Stimulated activated CD8-positive, alpha-beta memory T cell treated with anti-CD3 and anti-CD28 coated beads, Interleukin-2, amount 100 ng/mL, for 48 hours (primary cell): ENCODE results near the gene PMPCB.
"Not testable (repeated sequence)": the region's sequence is repeated elsewhere in the genome, so short reads cannot be mapped to it uniquely, and the experiment has no call there.

ENCODE experiments used
- DNase-seq, 2 donors: peaks; one replicate each; pipeline ENCODE4 v3.0.0-alpha.2; 2020; ENCODE audit warnings: low read depth in 2 of 2

PMPCB gene

DNA sequence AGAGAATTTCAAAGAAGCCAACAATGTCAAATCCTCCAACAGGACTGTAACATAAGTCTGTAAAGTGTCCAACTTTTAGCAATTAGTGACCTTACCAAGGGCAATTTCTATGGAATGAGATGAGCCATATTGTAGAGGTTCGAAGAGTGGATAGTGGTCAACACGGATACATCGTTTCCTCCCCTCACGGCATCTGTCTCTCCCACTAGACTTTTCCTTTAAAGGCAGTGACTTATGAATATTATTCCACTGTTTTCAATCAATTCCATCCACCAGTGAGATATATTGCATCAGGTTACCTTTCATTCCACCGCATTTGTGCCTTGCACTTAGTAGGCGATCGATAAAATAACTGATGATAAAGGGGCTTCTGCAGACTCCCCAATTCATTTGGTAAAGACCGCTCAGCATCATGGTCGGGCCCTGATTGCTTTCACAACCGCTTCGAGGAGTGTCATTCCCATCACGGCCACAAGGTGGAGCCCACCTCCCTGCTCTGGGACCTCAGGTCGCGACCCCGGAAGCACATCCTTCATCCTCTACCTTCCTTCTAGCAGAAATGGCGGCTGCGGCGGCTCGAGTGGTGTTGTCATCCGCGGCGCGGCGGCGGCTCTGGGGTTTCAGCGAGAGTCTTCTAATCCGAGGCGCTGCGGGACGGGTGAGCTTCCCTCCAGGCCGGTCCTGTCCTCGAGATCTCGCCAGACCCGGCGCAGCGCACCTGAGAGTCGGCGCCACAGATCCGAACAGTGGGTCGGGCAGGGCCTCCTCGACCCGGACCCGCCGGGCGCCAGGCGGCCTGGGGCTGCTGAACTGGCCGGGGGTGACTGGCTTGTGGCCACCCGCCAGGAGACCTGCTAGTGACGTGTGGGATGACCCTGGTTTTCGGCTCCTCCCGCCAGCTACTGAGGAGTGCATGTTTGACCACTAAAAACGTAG lies at the start of gene PMPCB:
Gene PMPCB (plus strand): TSS at position 535 of the 936 bp plus-strand sequence. CDS start 25 bp downstream, at position 560.
- peak; percentile 86 to 95 for DNase-seq

- not testable (repeated sequence) for DNase-seq
Measured at GRCh38 chr7:103253699-103254506, 43.3 kb upstream of the PMPCB start.

- DNase-seq = not testable (repeated sequence)
Measured at GRCh38 chr7:103264054-103264453, 33.2 kb upstream of the PMPCB start.

GRCh38 chr7:103266229-103266628 lies 31.0 kb upstream of the PMPCB start:
- DNase-seq = not testable (repeated sequence)

DNA sequence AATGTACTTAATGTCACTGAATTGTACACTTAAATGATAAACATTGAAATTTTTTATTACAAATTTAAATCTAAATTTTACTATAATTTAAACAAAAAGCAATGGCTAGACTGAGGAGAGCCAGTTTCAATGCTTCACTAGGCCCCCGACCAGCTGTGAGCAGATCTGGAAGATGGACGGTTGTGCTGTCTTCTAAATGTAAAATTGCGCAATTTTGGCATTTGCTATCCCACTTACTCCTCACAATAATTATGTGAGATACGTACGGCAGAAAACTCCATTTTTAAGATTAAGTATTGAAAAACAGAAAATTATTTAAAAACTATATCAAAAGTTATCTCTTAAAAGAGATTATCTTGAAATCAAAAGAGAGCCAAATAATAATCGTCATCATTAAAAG lies 23.9 kb upstream of the PMPCB start:
- not testable (repeated sequence) for DNase-seq

DNA sequence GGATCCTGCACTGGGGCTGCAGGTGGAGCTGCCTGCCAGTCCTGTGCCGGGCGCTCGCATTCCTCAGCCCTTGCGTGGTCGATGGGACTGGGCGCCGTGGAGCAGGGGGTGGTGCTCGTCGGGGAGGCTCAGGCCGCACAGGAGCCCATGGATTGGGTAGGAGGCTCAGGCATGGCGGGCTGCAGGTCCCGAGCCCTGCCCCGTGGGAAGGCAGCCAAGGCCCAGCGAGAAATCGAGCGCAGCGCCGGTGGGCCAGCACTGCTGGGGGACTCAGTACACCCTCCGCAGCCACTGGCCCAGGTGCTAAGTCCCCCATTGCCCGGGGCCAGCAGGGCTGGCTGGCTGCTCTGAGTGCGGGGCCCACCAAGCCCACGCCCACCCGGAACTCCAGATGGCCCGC lies 22.4 kb upstream of the PMPCB start:
- DNase-seq = not testable (repeated sequence)

DNA sequence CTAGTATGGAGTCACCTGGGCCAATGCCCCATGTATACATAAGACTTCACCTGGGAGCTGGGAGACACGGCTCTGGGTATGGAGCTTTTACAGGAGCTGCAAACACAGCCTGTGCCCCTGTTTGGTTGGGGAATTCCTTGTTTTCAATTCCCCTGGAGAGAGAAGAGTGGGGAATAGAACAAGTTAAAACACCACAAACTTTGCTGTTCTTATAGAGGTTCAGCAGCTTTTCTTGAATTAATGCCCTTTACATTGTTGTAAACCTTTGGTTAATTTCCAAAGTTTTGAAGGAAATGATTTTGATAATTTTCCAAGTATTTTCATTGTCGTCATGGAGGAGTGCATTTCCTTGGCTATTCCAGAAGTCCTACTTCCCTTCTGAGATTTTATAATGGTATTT lies 19.0 kb upstream of the PMPCB start:
- DNase-seq = not testable (repeated sequence)

- DNase-seq = not testable (repeated sequence)
Measured at GRCh38 chr7:103279636-103279962, 17.6 kb upstream of the PMPCB start.

GRCh38 chr7:103279963-103280802 lies 17.1 kb upstream of the PMPCB start:
- DNase-seq = peak; percentile 74 to 81

DNA sequence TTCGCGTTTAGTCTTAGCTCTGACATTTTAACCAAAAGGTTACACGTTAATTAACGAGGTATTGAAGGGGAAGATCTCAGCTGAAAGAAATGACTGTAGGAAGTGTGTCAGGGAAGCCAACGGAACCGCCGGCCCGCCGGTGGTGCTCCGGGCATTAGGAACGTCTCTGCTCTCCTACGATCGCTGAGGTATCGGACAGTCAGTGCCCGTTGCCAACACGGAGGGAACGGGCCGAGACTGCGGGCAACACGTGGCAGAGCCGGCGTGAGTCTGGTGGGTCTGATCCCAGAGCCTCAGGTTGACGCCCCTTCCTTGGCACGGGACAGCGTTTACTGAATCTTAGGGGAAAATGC lies 16.5 kb upstream of the PMPCB start:
- not testable (repeated sequence) for DNase-seq

DNA sequence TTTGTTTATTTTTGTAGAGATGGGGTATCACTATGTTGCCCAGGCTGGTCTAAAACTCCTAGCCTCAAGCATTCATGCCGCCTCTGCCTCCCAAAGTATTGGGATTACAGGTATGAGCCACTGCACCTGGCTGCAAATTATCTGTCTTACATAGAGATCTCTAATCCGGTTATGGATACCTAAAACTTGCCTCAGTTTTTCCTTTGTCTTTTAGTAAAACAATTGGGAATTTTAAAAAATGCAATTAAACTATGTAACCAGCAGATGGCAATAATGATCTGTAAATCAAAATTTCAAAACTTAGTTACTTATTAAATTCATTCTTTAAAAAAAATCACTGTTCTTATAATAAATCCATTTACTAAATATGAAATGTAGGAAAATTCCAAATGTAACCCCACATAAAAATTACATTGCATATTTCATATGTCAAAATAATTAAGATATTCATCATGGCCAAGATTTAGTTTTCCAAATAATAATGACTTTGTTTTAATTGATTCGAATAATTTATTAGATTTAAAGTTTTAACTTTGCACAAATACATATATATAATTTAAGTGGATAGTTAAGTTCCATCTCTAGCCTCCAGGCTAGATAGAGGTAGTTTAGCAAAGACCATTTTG lies 14.3 kb upstream of the PMPCB start:
- not testable (repeated sequence) for DNase-seq

GRCh38 chr7:103292122-103292521 lies 5.1 kb upstream of the PMPCB start:
- DNase-seq = no peak

DNA sequence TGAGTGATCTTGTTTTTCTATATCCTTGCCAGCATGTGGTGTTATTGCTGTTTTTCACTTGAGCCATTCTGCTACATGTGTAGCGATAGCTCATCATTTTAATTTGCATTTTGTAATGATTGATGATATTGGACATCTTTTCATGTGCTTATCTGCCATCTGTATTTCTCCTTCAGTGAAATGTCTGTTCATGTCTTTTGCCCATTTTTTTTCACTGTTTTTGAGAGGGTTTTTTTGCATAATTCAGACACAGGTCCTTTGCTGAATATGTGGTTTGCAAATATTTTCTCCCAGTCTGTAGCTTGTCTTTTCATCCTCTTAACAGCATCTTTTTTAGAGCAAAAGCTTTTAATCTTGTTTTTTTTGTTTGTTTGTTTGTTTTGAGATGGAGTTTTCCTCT lies 3.7 kb upstream of the PMPCB start:
- DNase-seq = no peak

GRCh38 chr7:103297837-103298179 lies 573 bp downstream of the PMPCB start:
- DNase-seq = no peak

- DNase-seq = no peak
Measured at GRCh38 chr7:103299660-103300059, 2.4 kb downstream of the PMPCB start.

DNA sequence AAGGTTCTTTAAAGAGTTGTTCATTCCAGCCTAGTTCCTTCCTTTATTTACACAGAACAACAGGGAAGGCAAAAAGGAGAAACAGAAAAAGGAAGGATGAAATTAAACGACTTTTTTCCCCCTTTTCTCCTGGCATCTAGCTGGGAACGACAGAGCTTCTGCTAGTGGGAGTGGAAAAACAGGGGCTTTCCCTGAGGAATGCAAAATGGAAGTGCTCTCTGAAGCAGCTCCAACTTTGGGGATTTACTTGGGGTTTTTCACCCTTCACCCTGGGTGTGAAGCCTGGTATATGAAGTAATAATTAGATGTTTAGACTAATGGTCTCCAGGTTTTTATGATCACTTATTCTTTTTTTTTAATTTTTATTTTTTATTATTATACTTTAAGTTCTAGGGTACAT lies 4.2 kb downstream of the PMPCB start:
- DNase-seq = no peak

GRCh38 chr7:103307503-103308231 lies 10.4 kb downstream of the PMPCB start:
- DNase-seq = no peak

DNA sequence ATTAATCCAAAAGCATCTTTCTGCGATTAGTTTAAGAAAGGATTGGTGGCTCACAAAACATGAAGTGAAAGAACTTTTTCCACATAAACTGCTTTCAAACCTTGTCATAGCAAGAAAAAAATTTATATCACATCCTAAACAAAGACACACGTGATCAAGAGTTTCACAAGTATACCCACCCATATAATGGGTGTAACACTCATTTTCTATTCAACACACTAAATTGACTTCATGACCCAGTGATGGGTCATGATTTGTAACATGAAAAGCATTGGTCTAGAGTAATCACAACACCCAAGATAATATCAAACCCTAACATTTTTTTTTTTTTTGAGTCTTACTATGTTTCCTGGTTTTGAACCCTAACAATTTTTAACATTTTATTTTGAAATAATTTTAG lies 17.6 kb downstream of the PMPCB start:
- DNase-seq = no peak

GRCh38 chr7:103316380-103316941 lies 19.2 kb downstream of the PMPCB start:
- no peak for DNase-seq

DNA sequence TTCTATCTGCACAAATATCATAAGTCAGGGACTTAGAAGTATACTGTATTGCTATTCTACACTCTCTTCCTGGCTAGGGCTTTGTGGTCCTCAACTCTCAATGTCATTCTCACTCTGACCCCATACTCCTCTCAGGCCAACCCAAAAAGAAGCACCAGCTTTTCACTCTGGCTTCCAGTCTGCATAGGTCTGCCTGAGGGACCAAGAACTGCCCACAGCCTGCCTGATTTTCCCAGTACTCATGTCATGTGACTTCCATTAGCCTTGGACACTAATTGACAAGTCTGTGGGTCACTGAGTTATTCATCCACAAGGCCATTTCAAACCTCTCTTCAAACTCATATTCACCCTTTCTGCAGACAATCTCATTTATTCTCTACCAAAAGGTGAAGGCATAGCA lies 19.8 kb downstream of the PMPCB start:
- no peak for DNase-seq

- no peak for DNase-seq
Measured at GRCh38 chr7:103325744-103326143, 28.5 kb downstream of the PMPCB start.
